ENCODE measurements around the gene RYR2.
A peak's percentile ranks its signal among the peaks of the same experiment; 100 is the strongest.

Gene RYR2

GRCh38 chr1:237041795-237042525, at the start of gene RYR2:
Gene RYR2 (plus strand): TSS chr1:237042184. CDS start chr1:237042522, 338 bp downstream.
- peak in 1 of 2 experiments; percentile 3 for DNase-seq

GRCh38 chr1:236992449-236992848, 49.5 kb upstream of the RYR2 start:
- no peak for DNase-seq

- DNase-seq = no peak
These were observed 47.5 kb upstream of the RYR2 start for GRCh38 chr1:236994450-236994849.

GRCh38 chr1:236997361-236997760, 44.6 kb upstream of the RYR2 start:
- no peak for DNase-seq

GRCh38 chr1:236997882-236998281, 44.1 kb upstream of the RYR2 start:
- DNase-seq = no peak

GRCh38 chr1:236998546-236998945, 43.4 kb upstream of the RYR2 start:
- no peak for DNase-seq

GRCh38 chr1:237000191-237000590, 41.8 kb upstream of the RYR2 start:
- DNase-seq = no peak

- DNase-seq = no peak
These were observed 38.5 kb upstream of the RYR2 start for GRCh38 chr1:237003516-237003915.

GRCh38 chr1:237004116-237004515, 37.9 kb upstream of the RYR2 start, which contains the start of gene MT1HL1:
Gene MT1HL1 (minus strand): TSS chr1:237004441. CDS start chr1:237004372, 69 bp downstream.
- DNase-seq = no peak

- DNase-seq = no peak
These were observed 36.3 kb upstream of the RYR2 start for GRCh38 chr1:237005674-237006073.

- DNase-seq = no peak
These were observed 34.7 kb upstream of the RYR2 start for GRCh38 chr1:237007147-237007881.

- DNase-seq = no peak
These were observed 32.4 kb upstream of the RYR2 start for GRCh38 chr1:237009611-237010010.

- no peak for DNase-seq
These were observed 30.6 kb upstream of the RYR2 start for GRCh38 chr1:237011432-237011831.

- DNase-seq = no peak
These were observed 29.6 kb upstream of the RYR2 start for GRCh38 chr1:237012361-237012760.

GRCh38 chr1:237012788-237013383, 29.1 kb upstream of the RYR2 start:
- no peak for DNase-seq

- no peak for DNase-seq
These were observed 28.4 kb upstream of the RYR2 start for GRCh38 chr1:237013608-237014007.

- DNase-seq = no peak
These were observed 25.4 kb upstream of the RYR2 start for GRCh38 chr1:237016626-237017025.

- no peak for DNase-seq
These were observed 23.1 kb upstream of the RYR2 start for GRCh38 chr1:237018896-237019295.

- no peak for DNase-seq
These were observed 16.5 kb upstream of the RYR2 start for GRCh38 chr1:237025358-237026074.

GRCh38 chr1:237029240-237029639, 12.7 kb upstream of the RYR2 start:
- DNase-seq = no peak

GRCh38 chr1:237029850-237030535, 12.0 kb upstream of the RYR2 start:
- DNase-seq = no peak

- DNase-seq = no peak
These were observed 10.5 kb upstream of the RYR2 start for GRCh38 chr1:237031480-237031879.

GRCh38 chr1:237032029-237032428, 10.0 kb upstream of the RYR2 start:
- no peak for DNase-seq
